GM21619 (cell line): ENCODE results near the gene WNT11.

Experiments
- ATAC-seq: cut with Tn5 transposase; IDR thresholded peaks from one replicate; pipeline ENCODE4 v1.9.1; 2021; ENCODE audit not compliant: unreplicated experiment

The WNT11 gene

DNA sequence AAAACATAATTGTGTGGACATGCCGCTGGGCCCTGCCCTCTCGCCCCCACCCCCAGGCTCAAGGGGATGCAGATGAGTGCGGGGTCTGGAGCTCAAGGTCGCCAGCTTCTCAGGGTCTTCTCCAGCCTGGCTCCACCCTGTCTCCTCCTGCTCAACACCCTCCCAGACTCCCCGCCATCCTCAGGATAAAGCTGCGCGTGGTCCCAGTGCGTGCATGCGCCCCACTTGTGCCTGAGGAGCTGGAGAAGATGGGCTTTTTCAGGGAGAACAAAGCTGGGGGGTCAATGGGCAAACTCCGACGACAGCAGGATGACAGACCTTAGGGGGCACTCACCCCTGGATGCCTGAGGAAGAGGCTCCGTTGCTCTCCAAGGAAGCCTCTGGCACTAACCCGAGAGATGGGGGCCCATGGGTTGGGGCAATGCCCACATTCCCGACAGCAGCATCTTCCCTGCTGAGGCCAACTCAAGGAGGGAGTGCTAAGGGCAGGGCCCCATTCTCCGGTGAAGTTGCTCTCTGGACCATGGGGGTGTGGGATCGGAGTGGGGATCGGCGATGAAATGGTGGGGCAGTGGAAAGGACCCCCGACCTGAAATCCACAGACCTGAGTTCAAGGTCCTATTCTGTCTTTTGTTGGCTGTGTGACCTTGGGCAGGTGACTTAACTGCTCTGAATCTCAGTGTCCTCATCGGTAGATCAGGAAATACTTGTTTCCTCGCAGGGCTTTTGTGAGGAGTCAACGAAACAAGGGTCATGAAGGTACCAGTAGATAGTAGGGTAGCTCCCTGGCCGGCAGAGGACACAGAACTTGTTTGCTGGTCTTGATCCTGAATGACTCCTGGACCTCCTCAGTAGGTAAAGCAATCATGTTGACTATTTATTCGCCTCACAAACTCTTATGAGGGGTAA, 47.7 kb downstream of the WNT11 start:
- ATAC-seq, result no peak

DNA sequence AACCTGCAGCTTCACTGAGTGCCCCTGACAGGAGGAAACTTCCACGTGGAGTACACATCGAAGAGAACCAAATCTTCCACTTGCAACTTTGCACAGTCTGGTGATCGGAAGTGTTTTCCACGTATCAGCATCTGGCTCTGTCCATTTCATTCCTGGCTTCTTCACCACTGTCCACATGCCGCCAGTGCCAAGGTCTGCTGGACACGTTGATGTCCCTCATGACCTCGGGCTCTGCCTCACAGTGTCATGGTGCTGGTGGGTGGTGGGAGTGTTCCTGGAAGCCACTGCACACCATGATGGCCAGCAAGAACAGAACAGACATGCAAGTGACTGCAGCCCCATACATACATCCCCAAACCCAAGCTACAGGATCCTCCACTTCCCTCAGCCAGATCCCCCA, 48.4 kb downstream of the WNT11 start:
- no peak for ATAC-seq

DNA sequence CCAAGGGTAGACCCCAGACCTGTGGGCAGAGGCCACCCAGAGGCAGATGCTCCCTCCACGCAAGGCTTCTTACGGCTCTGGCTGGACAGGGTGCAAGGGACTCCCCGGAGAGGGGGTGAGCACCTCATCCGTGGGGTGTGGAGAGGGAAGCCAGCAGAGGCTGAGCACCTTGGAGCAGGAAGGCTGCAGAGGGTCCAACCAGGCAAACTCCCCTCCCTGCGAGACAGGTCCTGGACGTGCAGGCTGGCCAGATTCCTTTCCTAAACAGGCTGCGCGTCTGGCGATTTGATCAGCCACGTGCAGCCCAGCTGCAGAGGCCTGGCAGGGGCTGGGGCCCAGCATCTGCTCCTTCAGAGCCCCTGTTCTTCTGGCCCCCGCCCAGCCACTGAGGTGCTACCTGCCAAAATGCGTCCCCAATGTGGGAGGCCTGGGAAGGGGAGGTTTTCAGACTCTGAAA, 49.3 kb downstream of the WNT11 start:
- ATAC-seq, result no peak

DNA sequence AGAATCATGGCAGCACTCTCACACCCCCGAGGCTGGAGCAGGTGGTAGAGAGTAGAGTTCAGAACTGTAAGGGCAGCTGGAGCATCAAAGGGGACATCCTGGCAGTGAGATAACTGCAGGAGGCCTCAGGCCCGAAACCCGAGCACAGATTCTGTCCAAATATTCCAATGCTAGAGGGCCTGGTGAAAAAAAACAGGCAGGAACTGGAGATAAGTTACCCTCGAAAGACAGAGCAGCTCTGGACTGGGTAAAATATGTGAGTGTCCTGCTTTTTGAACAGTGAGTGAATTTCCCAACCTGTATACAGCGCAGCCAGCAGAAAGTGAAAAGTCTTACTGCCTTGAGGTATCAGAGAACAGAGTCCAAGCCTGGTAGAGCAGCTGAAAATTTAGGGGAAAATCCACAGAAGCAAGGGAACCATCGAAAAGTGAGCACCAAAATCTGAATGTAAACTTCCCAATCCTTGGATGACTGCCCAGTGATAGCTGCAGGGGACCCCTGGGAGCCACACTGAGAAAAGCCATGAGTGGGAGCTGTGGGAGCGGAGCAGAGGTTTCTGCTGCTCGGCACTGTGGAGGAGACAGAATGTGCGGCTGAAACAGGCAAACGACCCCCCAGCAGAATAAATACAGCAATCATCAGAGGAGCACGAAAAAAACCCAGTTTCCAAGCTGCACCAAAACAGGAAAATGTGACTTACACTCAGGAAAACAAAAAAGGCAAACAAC, 50.6 kb downstream of the WNT11 start:
- no peak for ATAC-seq

DNA sequence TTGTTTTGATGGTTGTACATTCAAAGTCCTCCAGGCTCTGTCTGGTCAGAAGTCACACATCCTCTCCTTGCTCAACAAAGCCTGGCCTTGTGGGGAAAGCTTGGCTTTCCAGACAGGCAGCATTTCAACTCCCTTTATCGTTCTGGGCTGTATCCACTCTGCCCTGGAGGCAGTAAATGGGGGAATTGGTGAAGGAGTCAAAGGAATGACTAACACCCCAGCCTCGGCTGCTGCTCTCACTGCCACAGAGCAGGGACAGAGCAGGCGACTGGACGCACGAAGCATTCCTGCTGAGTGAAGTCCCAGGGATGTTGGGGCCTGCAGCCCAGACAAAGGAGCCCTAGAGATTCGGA, 52.8 kb downstream of the WNT11 start:
- no peak for ATAC-seq

DNA sequence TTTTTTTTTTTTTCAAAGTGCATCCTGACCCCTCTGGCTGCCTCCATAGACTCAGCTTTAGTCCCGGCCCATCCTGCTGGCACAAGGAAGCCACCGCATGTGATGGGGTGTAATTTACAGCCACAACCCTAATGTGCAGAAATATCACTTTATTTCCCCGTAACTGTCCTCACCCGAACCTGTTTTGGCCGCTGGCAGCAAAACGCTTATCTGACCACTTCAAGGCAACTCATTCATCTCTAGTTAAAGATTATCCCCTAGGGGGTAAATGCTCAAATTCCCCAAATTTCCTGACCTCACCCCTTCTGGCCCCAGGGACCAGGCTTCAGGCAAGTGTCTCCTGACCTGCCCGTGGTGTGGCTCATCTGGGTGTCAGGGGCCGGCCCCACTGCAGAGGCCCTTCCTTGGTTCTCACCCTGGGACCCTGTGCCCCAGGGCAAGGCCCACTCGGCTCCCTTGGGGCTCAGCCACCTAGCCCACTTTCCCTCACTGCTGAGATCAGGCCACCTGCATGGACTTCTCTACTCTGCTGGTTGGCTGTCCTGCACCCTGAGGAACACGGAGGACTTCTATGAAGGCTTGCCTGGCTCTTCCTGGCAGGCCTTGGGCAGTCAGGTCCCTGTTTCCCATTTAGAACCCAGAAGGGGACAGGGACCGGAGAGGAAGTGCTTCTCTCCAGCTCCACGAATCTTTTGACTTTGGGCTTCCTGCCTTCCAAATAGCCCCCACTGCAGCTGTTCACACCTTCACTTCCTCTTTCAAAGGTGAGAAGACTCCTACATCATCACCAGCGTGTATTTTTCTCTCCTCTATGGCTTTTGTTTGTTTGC, 53.3 kb downstream of the WNT11 start:
- ATAC-seq, result peak; percentile 55

DNA sequence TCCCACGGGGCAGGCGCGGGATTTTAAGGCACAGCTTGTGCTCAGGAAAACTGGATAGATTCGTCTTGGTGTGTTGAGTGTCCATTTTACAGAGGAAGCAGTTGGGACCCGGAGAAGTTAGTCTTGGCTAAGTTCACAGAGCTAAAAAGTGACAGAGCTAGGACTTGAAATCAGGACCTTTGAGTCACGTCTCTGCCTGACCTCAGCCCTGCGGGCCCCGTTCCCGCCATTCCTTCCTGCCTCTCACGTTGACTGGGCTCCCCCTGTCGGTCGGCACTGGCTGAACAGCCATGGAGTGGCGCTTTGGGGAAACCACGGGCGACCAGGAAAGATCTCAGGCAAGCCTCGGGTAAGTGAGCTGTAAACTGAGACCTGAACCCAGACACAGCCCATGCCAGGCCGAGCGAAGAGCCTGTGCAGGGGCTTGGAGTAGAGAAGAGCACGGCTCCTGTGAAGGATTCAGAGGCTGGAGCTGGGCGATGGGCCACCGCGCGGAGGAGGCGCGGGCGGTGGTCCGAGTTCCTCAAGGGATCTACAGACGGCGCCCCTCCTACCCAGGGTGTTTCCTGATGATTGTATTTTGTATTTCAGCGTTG, 54.1 kb downstream of the WNT11 start:
- ATAC-seq, result peak; percentile 56

DNA sequence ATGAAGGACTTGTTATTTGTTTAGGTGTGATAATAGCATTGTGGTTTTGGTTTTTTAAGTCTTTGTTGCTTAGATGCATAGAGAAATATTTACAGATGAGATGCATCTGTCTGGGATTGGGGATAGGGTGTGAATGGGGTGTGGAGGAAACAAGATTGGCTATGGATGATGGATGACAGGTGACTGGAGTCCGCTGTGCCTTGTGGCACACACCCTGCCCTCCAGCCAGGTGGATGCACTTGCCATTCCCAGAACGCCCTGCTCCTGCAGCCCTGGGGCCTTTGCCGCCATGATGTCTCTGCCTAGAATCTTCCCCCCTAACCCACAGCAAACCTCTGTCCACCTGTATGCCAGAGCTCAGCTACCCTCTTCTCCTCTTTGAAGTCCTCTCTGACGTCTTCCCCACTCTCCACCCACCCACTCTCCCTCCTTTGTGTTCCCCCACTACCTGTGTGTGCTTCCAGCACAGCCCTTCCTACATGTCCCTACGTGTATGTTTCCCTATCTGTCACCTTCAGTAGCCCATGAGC, 54.7 kb downstream of the WNT11 start:
- ATAC-seq, result no peak

DNA sequence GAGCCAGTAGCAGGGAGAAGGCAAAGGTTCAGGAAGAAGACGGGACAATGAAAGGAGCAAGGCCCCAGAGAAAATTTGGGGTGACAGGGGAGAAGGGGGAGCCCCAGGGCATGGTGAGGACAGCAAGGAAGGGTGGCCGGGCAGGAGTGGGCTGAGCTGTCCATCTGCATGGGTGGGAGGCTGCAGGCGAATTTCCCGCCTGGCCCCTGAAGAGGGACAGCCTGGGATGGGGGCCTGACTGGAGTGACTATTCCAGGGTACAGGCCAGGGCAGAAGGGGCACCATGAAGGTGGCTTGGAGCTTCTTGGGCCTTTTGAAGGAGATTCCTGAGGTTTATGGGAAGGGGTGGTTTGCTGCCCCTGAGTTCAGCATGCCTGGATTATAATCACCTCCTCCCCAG, 56.2 kb downstream of the WNT11 start:
- no peak for ATAC-seq

DNA sequence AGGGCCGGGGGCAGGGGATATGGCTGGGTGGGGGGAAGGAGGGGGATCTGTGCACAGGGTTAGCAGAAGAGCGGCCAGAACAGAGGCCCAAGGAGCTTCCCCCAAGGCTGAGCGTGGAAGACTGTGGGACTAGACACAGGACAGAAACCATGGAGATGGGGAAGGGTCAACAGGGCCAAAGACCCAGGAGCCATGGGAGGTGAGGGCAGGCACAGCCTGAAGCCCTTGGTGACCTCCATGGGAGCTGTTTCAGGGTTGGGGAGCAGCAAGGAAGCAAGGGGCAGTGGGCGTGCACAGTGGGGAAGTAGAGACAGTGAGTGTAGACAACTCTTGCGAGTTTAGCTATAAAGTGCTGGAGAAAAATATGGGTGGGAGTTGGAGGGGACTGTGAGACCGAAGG, 56.6 kb downstream of the WNT11 start:
- ATAC-seq, result no peak

DNA sequence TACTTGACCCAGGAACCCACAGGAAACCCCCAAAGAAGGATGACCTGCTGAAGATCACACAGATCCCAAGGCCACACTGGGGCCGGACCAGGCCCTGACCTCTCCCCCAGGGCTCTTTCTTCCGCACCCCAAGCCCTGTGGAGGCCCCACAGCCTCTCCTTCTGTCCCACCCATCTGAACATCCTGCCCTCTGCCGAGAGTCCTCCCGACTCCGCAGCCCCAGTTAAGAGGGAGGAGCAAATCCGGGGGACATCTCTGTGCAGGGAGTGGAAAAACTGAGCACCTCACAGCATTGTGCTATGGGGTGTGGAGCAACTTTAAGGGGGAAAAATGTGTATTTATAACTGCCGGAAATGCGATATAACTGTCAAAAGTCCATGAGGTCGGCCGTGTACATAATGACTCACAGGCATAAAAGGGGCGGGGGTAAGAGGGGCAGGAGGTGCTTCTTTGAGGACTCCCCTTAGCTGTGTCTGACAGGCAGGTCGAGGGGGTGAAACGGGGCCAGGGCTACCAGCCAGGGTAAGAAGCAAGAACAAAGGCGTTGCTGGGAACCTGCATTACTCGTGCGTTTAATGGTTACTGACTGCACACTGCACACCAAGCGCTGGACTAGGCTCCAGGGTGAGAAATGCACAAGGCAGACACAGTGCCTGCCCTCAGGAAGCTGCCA, 57.2 kb downstream of the WNT11 start:
- ATAC-seq, result no peak

DNA sequence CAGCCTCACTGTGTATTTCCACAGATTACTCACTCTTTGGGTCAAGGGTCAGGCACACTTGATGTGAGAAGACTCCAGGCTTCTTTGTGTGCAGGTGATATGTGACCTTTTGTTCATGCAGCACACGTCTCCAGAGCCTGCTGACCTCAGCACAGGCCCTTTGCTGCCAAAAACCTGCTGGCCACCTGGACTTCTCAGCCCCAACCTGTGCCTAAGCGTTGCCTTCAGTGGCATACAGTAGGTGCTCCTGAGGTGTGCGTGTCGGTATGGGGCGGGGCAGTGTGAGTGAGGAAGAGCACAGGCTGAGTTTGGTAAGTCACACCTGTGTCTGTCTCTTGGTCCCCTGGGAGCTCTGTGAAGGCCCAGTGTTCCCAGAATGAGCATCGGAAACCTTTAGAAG, 58.1 kb downstream of the WNT11 start:
- ATAC-seq, result no peak

DNA sequence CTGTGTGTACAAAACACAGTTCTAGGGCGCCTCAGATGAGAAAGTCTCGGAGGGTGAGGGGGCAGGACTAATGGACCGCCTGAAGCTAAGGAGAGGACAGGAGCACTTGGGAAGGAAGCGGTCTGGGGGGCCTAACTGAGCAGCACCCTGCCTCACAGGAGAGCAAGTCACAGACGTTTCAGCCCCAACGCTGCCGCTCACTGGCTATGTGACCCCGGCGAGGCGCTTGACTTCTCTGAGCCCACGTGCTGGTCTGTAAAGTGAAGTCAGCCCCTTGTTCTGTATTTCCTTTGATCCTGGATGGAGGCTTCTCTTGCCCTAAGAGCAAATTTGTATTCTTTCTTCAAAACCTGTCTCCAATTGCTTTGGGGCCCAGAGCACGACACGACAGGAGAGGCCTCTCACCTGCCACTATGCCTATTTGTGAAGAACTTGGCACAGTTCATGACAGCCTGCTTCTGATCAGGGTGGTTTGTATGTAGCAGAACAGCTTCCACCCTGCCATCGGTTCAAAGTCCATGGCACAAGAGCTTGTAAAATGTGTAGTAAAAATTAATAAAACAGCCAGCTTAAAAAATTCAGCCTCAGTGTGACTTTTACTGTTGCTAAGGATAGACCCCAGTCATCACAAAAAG, 59.1 kb downstream of the WNT11 start:
- ATAC-seq, result no peak

DNA sequence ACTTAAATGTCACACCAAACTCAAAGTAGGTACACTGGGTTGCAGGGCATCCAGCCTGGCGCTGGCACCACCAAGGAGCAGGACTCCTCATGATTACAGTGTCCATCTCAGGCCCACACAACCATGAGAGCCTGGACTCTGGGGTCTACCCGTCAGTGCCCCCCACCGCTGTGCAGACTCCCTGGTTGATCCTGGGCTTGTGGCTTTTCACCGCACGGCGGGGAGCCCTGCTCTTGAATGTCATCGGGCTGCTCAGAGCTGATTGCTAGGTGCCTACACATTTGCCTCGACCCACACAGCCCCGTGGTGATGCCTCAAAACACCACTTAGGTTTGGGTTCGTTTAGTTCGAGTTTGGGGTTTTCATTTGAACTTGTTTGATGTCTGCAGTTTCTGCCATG, 63.0 kb downstream of the WNT11 start:
- ATAC-seq, result no peak

DNA sequence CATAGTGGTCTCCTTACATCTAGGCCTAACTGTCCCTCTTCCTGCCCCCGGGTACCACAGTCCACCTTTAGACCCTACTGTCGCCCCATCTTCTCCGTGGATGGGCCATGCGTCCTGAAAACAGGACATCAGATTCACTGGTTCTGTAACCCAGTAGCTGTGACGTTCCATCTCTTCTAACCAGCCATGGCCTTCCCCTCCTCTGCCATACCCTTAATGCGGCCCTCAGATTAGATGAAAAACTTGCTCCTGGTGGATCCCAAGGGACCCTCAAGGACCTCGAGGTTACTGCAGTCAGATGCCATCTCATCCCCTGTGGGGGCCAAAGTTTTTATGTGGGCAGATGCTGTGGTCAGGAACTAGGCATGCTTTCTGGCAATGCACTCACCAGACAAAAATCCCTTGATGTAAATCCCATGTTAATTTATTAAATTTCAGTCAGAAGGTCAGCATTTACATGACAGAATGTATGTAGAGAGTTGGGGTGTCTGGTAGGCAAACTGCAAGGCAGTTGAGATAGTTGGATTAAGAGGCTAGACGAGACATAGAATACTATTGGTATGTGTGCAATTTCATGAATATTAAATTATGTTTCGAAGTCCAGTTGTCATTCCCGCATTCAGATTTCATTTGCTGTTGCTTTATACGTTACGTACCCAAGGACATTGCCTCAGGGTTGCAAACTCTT, 64.3 kb downstream of the WNT11 start:
- no peak for ATAC-seq

DNA sequence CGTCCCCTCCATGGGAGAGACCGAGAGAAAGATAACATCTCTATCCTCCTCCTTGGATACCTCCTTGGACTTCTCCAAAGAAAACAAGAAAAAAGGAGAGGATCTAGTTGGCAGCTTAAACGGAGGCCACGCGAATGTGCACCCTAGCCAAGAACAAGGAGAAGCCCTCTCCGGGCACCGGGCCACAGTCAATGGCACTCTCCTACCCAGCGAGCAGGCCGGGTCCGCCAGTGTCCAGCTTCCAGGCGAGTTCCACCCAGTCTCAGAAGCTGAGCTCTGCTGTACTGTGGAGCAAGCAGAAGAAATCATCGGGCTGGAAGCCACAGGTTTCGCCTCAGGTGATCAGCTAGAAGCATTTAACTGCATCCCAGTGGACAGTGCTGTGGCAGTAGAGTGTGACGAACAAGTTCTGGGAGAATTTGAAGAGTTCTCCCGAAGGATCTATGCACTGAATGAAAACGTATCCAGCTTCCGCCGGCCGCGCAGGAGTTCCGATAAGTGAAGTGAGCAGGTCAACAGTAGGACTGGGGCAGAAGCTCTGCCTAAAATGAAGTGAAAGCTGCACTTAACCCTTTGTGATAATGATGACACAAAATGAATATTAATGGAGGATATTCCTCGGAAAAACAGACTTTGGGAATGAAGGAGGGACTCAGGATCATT, 65.3 kb downstream of the WNT11 start:
- ATAC-seq, result no peak

DNA sequence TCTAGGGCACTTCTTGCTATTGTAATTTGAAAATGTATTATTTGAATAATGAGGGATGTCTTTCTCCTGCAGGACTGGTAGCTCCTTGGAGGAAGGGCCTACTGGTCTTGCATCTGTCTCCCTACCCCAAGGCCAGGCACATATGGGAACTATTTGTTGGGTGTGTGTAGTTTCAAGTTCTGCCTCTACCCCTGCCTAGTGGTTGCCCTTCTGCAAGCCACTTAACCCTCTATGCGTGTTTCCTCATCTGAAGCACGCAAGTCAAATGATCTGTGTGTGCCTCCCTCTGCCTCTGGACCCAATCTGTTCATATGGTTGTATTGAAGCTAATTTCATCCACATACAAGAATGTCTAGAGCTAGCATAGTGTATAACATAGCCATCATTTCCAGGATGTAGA, 67.0 kb downstream of the WNT11 start:
- ATAC-seq, result no peak
